Stimulated activated CD8-positive, alpha-beta memory T cell treated with anti-CD3 and anti-CD28 coated beads, Interleukin-4, amount 100 ng/mL, for 1 hour (primary cell): Measurements from ENCODE around the gene SDHA.

Experiments used
- DNase-seq, 2 donors: peaks; one replicate each; pipeline ENCODE4 v3.0.0-alpha.2; 2020; ENCODE audit warnings: low read depth in 2 of 2, low spot score in 1 of 2

Gene SDHA

DNA sequence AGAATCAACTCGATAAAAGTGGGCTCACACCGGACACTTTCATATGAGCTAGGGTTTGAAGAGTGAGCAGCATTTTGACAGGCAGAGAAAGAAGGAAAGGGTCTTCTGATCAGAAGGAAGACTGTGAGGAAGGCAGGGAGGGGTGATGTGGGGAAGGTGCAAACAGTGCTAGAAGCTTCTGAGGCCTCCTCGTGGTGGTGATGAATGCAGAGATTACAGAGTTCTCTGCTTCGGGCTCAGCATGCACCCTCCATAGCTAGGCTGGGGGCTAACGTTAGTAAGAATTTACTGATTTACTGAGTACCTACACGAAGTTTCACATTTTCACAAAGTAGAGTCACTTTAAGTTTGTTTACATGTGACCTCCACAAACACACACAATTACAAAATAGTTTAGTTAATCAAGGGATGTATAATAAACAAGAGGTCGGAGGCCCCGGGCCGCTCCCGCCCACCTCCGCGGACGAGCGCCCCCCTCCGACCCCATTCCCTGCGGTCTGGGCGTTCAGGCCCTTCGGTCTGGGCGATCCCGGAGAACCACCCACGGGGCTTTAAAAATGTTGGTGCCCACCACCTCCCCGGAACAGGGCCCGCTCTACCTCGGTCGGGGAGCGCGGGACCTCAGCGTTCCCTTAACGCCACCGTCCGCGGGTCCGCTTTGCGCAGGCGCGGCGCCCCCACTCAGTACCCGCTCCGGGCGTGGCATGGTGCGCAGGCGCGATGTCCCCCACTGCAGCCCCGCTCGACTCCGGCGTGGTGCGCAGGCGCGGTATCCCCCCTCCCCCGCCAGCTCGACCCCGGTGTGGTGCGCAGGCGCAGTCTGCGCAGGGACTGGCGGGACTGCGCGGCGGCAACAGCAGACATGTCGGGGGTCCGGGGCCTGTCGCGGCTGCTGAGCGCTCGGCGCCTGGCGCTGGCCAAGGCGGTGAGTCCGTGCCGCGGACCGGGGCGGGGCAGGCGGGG lies at the start of gene SDHA, which contains the start of gene CCDC127:
Gene SDHA (plus strand): TSS at position 827 of the 963 bp plus-strand sequence. CDS start 36 bp downstream, at position 863.
Gene CCDC127 (minus strand): TSS at position 660 of the 963 bp plus-strand sequence. CDS start 1,304 bp downstream, outside the sequence.
- DNase-seq, result peak; percentile 95 to 99

- DNase-seq, result no peak
Measured at GRCh38 chr5:169071-169727, 48.9 kb upstream of the SDHA start.

GRCh38 chr5:169728-170094 lies 48.4 kb upstream of the SDHA start:
- DNase-seq, result no peak

- DNase-seq, result no peak
Measured at GRCh38 chr5:170971-171800, 46.9 kb upstream of the SDHA start.

DNA sequence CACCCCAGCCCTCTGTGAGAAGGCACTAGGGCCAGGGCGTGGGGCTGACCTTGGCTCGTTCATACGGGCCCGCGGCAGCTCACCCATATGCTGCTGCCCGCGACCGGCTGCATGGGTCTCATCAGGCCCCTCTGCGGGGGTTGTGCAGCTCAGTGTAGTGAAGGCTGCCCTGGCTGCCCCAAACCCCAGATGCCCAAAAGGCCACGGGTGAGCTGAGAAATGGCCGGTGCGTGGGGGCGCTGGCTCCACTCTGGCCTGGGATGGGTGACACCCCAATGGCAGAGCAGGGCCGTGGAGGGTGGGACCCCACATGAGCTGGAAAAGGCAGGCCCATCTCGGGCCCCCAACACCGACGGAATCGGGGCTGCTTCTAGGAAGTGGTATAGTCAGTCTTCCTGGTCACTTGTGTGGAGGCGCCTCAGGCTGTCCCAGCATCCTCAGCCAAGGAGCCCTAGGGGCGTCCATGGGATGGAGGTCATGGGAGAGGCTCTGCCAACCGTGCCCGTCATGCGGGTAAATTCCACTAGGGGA lies 46.3 kb upstream of the SDHA start:
- no peak for DNase-seq

DNA sequence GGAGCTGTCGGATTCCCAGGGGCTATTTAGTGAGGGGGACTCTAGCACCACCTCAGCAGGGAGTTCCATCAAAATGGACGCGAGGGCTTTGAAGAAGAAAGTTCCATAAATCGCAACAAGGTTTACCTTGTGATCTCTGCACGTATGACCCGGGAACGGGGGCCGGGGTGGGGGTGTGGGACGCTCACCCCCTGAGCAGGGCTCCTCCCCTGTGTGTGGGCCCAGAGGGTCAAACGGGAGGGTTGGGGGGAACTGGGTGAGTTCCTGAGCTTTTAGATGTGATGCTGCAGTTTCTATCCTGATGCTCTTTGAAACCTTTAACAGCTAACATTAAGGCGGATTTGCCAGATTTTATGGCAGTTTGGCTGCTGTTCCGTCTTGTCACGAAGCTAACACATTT lies 45.7 kb upstream of the SDHA start:
- no peak for DNase-seq

- no peak for DNase-seq
Measured at GRCh38 chr5:172841-173251, 45.3 kb upstream of the SDHA start.

DNA sequence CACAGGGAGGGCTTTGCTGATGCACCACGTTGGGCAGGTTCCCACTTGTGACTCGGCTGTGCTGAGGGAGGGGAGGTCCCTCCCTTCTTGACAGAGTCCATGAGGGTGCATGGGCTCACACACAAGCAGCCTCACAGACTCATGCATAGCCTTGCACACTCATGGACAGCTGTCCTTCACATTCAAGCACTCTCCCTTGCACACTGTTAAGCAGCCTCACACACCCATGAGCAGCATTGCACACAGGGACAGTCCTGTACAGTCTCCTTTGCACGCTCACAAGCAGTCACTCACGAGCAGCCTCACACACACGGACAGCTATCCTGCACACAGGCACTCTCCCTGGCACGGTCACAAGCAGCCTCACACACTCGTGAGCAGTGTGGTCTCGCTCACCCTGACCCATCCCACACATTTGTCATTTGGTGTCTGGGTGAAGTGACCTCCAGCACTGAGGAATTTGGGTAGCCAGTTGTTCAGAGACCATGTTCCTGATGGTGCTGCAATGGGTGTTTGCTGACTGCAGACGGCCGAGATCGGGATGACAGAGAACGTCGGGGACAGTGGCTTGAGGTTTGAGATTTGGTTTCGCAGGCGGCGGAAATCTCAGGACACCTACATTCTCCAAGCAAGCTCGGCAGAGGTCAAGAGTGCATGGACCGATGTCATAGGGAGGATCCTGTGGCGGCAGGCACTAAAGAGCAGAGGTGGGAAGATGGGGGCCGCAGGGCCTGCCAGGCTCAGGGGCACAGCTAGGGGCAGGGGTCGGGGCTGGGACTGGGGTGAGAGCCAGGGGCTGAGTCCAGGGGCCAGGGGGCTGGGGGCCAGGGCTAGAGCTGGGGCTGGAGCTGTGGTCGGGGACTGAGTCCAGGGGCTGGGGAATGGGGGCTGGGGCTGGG lies 44.5 kb upstream of the SDHA start:
- DNase-seq, result no peak

- no peak for DNase-seq
Measured at GRCh38 chr5:174291-174600, 43.9 kb upstream of the SDHA start.

DNA sequence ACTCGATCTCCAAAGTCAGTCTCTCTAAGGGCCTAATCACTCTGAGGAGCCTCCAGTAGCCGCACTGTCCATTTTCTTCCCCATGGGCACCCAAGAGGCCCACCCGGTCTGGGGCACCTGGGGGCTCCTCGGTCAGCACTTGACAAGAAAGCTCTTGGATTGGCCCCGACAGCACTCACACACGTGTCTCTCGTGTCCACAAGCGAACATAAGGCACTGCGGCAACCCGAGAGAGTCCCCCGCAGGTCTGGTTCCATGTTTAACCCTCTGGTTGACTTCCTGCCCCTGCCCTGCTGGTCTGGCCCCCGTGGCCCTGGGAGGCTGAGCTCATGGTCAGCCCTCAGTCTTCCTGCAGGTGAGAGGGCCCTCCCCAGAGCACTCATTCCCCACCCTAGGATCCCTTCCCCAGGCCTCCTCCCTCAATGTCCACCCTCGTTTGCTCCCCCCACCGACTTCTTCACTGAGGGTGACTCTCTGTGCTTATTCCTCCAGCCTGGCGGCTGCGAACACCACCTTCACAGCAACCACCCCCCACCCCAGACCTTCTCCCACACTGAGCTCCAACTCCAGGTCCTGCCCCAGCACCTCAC lies 43.1 kb upstream of the SDHA start:
- no peak for DNase-seq

DNA sequence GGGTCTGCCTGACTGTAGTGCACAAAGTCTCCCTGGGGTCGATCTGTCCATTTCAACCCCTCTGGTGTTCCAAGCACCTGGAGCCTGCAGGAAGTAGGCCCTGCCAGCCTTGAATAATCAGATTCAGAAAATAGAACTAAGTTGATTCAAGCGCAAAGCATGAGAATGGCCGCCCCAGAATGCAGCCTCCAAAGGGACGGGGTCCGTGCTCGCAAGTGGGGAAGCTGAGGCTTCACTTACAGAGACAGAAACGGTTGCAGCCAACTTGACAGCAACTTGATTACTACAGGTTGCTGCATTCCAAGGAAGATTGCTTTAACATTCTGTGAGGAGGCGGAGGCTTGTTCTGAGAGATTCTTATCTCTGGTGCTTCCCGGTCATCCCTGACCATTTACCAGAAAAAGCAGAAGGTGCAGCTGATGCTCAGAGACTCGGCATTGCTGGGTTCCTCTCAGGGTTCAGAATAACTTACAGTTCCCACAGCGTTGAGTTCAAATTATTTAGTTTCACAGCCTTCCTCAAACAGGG lies 41.8 kb upstream of the SDHA start:
- no peak for DNase-seq

DNA sequence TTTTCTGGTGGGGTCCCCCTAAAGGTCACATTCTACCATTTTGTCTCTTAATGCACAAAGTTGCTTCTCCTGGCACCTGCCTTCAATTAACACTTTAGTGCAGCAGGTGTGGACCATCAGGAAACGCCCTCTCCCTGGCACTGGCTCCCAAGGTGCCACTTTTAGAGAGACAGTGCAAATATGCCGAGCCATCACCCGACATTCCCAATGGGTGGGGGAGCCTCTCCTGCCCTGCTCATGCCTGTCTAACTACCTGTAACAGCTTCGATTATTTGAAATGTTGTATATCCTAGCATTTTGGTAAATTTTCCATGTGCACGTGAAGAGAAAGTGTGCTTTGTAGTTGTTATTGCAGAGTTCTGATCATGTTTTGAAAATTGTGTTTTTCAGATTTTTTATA lies 40.0 kb upstream of the SDHA start:
- DNase-seq, result no peak

DNA sequence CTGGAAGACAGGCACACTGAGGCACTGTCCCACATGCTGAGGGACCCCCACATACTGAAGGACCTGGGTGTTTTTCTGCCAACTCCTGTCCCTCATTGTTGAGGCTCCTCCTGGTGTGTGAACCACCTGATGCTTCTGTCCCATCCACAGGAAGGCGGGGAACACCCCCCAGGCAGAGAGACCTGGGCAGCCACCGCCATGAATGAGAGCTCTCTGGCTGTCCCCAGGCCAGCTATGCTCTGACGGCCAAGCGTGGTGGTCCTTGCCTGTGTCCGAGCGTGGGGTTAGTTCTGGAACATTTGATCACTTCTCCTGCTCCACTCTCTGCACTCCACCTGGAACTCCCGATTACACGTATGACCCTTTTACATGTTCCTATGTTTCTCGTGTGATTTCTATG lies 38.7 kb upstream of the SDHA start:
- no peak for DNase-seq

GRCh38 chr5:180286-180918 lies 37.7 kb upstream of the SDHA start:
- DNase-seq, result no peak

DNA sequence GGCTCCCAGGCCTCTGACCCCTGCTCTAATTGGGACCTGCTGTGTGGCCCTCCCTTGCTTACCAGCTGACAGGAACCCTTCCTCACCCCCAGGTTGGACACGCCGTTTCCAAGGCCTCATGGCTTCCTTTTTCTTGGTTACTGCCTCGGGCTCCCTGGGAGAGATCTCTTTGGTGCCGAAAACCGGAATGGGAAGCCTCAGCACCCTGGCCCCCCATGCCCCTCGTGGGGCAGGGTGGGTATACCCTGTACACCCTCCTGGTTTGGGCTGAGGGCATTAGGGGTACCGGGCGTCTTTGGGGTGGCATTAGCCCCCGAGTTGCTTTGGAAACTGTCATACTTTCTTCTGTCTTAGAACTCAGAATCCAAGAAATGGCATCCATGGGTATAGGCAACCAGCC lies 37.0 kb upstream of the SDHA start:
- DNase-seq, result no peak

DNA sequence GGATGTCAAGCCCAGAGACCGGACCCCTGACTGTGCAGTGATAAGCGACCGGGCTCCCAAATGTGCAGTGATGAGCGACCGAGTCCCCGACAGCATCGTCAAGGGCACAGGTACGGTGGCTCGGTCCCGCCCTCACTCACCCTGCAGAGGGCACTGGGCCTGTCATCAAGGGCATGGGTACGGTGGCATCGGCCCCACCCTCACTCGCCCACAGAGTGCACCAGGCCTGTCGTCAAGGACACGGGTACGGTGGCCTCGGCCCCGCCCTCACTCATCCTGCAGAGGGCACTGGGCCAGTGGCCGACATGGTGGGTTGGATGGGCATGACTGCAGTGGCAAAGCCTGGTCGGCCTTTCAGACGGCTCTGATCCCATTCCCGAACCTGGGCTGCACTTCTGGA lies 36.6 kb upstream of the SDHA start:
- DNase-seq, result no peak

- no peak for DNase-seq
Measured at GRCh38 chr5:182126-182525, 36.0 kb upstream of the SDHA start.

GRCh38 chr5:184471-184870 lies 33.6 kb upstream of the SDHA start:
- DNase-seq, result no peak
